ENCODE data around the gene OLIG2.

The OLIG2 gene

DNA sequence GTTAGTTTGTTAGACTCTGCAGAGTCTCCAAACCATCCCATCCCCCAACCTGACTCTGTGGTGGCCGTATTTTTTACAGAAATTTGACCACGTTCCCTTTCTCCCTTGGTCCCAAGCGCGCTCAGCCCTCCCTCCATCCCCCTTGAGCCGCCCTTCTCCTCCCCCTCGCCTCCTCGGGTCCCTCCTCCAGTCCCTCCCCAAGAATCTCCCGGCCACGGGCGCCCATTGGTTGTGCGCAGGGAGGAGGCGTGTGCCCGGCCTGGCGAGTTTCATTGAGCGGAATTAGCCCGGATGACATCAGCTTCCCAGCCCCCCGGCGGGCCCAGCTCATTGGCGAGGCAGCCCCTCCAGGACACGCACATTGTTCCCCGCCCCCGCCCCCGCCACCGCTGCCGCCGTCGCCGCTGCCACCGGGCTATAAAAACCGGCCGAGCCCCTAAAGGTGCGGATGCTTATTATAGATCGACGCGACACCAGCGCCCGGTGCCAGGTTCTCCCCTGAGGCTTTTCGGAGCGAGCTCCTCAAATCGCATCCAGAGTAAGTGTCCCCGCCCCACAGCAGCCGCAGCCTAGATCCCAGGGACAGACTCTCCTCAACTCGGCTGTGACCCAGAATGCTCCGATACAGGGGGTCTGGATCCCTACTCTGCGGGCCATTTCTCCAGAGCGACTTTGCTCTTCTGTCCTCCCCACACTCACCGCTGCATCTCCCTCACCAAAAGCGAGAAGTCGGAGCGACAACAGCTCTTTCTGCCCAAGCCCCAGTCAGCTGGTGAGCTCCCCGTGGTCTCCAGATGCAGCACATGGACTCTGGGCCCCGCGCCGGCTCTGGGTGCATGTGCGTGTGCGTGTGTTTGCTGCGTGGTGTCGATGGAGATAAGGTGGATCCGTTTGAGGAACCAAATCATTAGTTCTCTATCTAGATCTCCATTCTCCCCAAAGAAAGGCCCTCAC, at the start of gene OLIG2:
TSS of gene OLIG2 (plus strand) at position 447 of the 954 bp plus-strand sequence. CDS start 928 bp downstream, outside the sequence.
- DNase-seq (ENCODE audit: low read depth in 2 of 2): no peak

DNA sequence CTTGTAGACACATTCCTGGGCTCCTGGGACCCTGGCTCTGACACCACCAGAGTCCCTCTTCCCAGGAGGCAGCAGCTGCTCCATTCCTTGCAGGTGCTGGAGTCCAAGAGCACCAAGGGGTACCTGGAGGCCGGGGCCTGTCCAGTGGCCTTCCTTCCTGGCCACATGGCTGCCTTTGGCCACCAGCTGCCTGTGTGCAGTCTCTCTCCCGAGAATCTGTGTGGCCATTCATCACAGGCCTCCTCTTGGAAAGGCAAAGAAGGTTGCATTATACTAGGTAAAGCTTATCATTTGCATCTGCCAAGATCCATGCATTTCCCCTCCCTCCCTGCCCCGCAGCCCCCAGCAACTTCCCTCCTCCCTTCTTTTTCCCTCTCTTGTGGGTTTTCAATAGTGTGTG, 48.9 kb upstream of the OLIG2 start:
- DNase-seq (ENCODE audit: low read depth in 2 of 2): no peak

DNA sequence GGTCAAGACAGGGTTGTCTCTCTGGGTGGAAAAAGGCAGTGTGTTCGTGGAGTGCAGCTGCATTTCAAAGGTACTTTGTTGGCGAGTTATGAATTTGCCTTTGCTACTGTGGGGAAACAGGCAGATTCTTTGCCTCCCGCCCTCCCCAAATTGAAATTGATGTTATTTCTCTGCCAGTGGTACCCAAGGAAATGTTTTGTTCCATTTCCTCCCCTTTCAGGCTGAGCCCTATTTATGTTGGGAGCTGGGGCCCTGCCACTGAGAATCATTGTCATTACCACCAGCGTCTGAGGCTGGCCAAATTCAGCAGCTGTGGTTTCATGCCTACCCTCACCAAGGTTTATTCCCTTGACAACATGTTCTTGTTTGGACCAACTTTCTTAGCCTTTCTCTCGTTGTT, 48.5 kb upstream of the OLIG2 start:
- no peak for DNase-seq (ENCODE audit: low read depth in 2 of 2)

DNA sequence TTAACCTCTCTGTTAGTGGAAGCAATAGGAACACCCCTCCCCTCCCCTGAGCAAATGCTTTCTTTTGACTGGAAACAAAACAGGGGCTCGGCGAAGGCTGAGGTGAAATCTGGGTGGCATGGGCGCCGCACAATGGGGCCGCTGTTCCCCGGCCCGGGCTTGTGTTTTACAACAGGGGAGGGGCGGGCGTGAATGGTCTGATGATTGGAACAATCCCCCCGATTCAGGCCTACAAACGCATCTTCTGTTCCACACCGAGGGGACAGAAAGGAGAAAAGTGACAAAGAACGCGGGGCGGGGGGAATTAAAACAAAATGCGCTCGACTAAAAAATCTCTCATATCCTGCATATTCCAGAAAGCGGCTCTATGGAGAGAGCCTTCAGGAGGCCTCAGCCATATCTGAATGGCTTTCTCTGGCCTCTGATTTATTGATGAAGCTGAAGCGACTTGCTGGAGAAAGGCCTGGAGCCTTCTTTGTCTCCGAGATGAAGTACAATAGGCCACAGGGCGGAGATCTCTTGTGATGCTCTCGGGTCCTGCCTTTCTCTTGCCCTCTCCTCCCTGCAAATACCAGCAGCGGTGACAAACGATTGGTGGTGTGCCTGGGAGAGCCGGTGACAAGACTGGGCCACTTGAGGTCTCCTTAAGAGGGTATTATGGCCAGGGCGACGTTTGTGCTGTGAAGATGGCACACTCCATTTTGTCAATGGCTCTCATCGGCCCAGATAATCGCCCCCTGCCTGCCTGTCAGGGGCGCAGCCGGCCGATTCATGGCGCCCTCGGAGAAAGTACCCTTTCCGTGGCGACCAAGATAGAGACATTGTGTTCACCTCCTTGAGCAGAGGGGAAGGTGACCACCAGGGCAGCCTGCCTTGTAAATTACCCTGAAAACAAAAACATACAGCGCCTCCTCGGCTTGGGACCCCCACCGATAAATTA, 47.1 kb upstream of the OLIG2 start:
- DNase-seq (ENCODE audit: low read depth in 2 of 2): no peak

DNA sequence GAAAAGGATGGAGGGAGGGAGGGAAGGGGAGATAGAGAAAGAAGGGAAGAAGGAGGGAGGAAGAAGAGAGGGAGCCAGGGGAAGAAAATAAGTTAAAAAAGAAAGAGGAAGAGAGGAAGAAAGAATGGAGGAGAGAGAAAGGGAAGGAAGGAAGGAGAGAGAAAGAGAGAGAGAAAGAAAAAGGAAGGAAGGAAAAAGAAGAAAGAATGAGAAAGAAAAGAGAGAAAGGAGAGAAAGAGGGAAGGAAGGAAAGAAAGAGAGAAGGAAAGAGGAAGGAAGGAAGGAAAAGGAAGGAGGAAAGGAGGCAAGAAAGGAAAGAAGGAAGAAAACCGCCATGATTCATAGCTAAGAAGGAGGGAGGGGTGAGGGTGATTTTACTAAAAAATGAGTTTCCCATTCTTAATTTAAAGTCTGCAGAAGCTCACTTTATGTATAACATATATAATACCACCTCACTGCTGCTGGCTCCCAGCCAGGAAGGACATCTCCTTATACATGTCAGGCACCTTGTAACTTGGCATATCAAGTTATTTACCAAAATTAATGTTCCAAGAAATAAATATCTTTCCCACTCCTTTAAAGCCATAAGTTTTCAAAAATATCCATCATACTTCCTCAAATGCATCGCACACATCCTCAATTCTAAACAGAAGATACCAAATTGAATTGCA, 46.0 kb upstream of the OLIG2 start:
- DNase-seq (ENCODE audit: low read depth in 2 of 2): no peak

DNA sequence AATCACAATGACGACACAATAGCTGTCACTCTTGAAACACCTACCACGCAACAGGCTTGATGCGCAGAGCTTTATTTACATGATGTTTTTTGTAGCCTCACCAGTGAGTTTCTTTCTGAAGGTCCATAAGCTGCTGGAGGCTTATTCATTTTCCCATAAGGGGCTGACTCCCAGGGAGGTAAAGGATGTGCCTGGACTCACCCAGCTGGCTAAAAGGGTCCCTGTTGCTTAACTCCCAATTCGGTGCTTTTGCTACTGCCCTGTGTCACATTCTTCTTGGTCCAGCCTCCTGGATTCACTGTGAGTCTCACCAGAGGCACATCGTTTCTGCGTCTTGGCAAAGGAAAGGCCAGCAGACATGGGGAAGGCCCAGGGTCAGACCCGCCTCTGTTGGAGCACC, 44.6 kb upstream of the OLIG2 start:
- no peak for DNase-seq (ENCODE audit: low read depth in 2 of 2)

DNA sequence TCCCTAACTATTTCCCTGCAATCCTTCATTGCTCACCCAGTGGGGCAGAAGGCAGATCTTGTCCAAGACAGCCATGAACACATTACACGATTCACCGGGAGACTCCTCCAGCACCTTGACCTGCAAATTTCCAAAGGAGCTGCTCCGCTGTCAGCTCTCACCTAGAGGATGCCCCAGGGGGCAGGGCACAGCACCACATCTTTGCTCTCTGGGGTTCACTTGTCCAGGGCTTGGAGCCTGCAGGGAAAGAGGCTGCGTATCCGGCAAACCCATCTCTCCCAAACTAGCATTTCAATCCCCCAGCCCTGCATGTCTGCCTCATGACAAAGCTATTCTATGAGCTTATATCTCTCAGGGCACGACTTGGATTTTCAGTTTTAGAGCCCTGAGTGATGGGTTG, 35.1 kb upstream of the OLIG2 start:
- DNase-seq (ENCODE audit: low read depth in 2 of 2): no peak

DNA sequence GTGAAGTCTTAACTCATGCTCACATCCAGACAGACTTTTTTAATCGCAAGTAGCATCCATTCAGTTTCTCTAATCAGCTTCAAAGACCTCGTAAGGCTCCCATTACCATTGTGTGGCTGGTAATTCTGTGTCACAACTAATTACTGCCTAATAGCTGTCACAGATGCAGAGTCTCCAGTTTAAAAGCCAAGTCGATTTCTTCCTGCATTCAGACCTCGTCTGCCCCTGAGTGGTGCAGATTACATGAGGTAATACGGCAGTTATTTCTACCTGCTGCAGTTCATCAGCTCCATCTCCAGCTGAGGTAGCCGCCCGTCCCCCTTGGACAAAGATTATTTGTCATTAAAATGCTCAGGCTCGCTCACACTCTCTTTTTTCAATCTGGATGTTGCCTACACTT, 34.4 kb upstream of the OLIG2 start:
- DNase-seq (ENCODE audit: low read depth in 2 of 2): no peak

DNA sequence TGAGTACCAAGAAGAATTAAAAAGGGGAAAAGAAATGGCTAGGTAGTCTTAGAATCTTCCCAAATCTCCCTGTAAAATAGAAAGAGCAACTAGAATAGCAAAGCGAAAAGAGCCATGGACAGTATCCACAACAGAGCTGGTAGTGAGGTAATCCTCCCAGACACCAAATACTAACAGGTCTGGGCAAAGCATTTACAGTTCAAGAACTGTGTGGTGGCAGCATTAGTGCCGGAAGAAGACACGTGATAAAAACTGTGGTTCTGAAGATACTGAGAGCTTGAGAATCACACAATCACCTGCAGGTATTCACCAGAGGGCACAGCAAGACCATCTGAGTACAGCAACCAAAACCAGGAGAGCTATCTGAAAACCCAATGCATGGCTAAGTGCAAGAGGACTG, 31.8 kb upstream of the OLIG2 start:
- DNase-seq (ENCODE audit: low read depth in 2 of 2): no peak

DNA sequence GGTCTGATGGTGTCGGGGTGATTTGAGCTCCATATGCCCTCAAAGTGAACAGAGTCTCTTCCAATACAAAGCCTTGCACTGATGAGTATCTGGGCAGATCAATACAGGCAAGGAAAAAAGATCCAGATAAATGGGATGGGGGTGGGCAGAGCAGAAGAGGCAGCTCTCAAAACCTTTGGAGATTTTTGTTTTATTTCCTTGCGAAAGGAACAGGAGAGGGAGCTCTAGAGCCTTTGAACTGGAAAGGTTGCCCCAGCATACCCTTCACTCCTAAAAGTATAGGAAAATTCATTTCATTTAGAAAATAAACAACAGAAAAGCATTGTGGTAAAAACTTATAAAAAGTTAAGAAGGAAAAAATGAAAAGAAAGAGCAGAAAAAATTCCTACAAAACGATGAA, 31.4 kb upstream of the OLIG2 start:
- no peak for DNase-seq (ENCODE audit: low read depth in 2 of 2)

DNA sequence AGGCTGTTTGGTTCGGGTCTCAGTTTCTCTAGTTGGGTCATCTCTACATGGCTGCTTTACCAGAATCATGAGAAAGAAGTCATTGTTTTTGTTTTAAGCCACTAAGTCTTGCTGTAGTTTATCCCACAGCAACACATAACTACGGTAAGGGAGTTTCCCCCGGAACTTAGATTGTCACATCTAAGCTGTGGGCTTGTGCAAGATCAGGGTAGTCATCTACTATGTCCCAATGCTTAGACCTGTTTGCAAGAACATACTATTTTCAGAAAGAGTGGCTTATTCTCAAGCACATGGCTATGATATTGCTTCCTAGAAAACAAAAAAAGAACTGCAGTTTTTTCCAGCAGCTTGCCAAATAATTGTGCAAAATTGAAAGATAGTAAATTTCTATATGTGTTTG, 18.0 kb upstream of the OLIG2 start:
- no peak for DNase-seq (ENCODE audit: low read depth in 2 of 2)

DNA sequence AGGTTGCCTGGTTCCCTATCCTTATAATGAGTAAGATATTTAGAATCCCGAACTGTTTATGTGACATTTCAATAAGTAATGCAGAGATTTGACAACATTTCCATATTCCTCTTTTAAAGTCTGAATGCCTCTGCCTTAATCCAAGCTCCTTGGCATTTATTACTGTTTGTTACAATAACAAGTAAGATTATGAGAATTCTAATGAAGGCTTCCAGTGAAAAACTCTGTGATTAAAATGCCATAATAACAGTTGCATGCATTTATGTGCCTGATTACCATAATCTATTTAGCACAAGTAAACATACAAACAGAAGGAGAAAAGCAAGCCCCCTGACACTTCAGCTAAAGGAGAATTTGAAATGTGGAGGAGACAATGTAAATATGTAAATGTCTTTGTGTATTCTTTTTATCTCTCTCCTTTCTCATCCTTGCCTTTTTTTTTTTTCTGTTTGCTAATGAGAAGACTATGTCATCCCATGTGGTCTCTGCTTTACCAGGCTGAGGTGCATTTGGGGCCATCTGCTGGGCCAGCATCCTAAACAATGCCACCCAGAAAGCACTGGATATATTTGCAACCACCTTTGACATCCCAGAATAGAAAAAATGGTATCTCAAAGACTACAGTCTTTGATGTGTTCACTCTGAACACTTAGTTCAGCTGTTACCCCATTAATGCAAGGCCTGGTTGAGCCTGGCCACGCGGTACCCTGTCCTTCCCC, 17.2 kb upstream of the OLIG2 start:
- no peak for DNase-seq (ENCODE audit: low read depth in 2 of 2)

DNA sequence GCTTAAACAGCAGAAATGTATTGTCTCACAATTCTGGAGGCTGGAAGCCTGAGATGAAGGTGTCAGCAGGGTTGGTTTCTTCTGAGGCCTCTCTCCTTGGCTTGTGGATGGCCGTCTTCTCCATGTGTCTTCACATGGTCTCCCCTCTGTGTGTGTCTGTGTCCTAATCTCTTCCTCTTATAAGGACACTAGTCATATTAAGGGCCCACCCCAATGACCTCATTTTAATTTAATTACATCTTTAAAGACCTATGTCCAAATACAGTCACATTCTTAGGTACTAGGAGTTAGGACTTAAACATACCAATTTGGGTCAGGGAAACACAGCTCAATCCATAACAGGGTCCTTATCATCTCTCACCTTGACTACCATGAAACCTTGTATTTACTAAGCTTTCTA, 14.8 kb upstream of the OLIG2 start:
- DNase-seq (ENCODE audit: low read depth in 2 of 2): no peak

DNA sequence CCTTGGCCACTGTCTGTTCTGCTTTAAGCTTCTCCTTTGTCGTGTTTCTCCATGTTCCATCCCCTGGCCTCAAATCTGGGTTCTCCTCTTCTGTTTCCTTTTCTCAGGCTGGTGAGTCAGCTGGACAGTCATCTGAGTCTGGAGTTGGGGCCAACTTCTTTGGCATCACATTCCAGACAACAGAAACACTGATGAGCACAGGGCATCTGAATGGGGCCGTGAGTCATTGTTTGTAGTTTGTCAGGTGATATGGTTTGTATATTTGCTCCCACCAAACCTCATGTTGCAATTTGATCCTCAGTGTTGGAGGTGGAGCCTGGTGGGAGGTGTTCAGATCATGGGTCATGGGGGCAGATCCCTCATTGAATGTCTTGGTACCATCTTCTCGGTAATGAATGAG, 14.3 kb upstream of the OLIG2 start:
- no peak for DNase-seq (ENCODE audit: low read depth in 2 of 2)

DNA sequence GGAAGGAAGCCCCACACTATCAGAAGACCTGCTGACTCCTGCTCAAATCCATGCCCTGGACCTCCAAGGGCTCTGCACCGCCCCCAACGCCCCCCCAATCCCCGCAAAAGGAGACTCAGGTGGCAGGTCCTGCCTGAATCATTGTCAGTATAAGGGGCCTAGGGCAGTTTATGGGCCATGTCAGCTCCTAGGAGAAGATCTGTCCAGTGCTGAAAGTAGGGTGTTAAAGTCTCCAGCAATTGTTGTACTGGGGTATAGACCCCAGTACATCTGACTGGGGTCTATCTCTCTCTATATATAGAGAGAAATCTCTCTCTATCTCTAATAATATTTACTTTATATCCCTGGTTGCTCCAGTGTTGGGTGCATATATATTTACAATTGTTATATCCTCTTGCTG, 12.1 kb upstream of the OLIG2 start:
- DNase-seq (ENCODE audit: low read depth in 2 of 2): no peak

DNA sequence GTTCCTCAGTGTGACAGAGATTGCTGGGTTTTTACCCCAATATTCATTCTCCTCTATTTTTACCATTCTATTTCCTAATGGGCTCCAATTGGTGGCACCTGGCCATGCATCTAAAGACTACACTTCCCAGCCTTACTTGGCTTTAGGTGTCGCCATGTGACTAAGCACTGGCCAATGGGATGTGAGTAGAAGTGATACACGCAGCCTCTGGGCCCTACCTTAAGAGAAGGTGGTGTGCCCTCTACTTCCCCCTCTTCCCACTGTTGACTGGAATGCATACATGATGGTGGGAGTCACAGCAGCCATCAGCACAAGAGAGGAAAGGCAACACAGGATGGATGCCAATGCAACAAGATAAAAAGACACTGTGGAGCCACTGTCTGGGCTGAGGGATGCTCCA, 11.4 kb upstream of the OLIG2 start:
- no peak for DNase-seq (ENCODE audit: low read depth in 2 of 2)

DNA sequence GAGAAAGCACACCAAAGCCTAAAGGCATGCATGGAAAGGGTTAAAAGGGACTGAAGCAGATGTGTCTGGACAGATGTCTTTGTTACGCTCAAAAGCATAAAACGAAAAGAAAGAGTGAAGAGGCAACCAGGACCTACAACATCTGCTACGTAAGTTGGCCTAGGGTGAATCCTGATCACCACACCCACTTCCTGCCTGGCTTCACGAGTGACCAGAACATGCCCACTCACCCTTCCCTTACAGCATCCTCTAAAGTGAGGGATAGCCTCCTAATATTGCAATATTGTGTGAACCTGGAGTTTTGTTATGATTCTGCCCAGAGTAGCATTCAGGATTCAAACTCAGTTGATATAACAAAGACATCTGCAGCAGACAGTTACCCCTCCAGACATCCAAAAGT, 10.6 kb upstream of the OLIG2 start:
- no peak for DNase-seq (ENCODE audit: low read depth in 2 of 2)

DNA sequence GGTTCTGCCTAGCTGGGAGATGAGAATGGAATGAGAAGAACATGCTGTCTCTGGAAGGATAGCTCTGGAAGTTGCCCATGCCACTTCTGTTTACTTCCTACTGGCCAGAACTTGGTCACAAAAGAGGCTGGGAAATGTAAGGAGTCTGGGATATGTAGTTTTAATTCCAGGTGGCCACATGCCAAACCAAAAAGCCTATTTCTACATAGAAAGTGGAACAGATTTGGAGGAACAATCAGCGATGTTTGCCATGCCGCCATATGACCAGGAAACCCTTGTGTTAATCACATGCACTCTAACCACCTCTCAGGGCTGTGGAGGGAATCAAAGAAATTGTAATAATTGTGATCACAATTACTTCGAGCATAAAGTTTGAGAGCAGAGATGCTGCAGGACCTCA, 10.0 kb upstream of the OLIG2 start:
- no peak for DNase-seq (ENCODE audit: low read depth in 2 of 2)

DNA sequence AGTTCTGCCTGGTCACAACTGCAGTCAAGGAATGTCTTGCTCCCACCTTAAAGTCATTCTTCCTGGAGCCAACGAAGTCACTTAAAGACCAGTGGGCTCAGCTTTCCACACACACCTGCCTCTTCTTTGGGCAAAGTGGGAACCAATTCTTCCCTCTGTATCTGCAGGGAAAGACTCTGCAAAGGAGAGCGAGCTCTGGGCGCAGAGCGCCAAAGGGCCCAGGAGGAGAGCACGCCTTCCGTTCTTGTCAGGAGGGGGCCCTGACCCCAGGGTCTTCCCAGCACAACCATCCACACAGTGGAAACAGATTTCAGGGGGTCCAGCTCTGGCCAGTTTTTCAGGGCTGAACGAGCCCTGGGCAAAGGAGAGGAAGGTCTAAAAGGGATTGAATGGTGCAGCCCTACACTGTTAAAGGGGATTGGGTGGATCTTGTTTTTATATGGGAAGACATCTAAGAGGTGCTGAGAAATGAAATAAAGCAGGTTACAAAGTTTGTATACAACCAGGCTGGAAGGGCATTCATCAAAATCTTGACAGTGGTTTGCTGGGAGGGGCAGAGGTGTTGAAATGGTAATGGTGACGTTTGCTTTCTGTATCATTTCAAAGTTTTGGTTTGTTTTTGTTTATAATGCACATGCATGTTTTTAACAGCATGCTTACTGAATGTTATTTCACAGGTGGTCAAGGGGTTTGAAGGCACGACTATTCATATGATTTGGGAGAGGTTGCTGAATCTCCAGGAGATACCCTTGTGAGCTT, 6.8 kb upstream of the OLIG2 start:
- no peak for DNase-seq (ENCODE audit: low read depth in 2 of 2)

DNA sequence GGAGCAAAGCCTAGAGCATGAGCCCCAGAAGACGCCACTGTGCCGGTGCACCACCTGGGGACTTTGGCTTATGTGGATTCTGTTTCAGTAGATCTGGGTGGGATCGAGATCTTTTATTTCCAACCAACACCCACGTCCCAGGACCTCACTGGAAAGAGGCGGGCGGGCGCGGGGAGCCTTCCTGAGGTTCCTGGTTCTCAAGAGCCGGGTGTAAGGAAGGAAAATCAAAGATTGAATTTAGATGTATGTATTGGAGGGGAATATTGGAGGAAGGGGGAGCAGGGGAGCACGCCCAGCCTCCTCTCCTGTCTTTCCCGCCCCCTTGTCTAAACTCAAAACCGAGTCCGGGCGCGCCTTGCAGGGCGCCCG, 6.2 kb upstream of the OLIG2 start:
- no peak for DNase-seq (ENCODE audit: low read depth in 2 of 2)

All from stimulated activated CD4-positive, alpha-beta T cell treated with anti-CD3 and anti-CD28 coated beads, Interleukin-4, amount 100 ng/mL, for 48 hours (primary cell).